H9 (cell line): ENCODE measurements around the gene PRRG3. TPM values are rescaled to one million over a fixed set of nuclear protein-coding genes. Genes with fewer than 3 reads are reported as not detected.

Experiments used
- DNase-seq: peaks from one replicate; pipeline ENCODE4 v3.0.0-alpha.2; 2017
- H2AFZ ChIP-seq: one replicate; pipeline ENCODE4 v1.6.1; 2013; ENCODE audit warnings: mild to moderate bottlenecking, low read length, control low read depth, moderate library complexity
- H2AK5ac ChIP-seq: 2 replicates; pipeline ENCODE4 v1.6.1; 2013; ENCODE audit warnings: low read length, control low read depth, mixed read lengths; ENCODE audit not compliant: insufficient read length
- H2BK120ac ChIP-seq: one replicate; pipeline ENCODE4 v1.6.1; 2013; ENCODE audit warnings: low read depth, mild to moderate bottlenecking, low read length, control low read depth, inconsistent platforms; ENCODE audit not compliant: poor library complexity, severe bottlenecking
- H2BK12ac ChIP-seq: 2 replicates; pipeline ENCODE4 v1.6.1; 2013; ENCODE audit warnings: low read length, control low read depth, mixed read lengths, low read depth; ENCODE audit not compliant: insufficient read length
- H2BK15ac ChIP-seq: 2 replicates; pipeline ENCODE4 v1.6.1; 2013; ENCODE audit warnings: low read depth, low read length, control low read depth
- H2BK20ac ChIP-seq: one replicate; pipeline ENCODE4 v1.6.1; 2013; ENCODE audit warnings: low read depth, mild to moderate bottlenecking, low read length, control low read depth, inconsistent platforms; ENCODE audit not compliant: poor library complexity, severe bottlenecking
- H2BK5ac ChIP-seq: 2 replicates; pipeline ENCODE4 v1.6.1; 2013; ENCODE audit warnings: low read length, control low read depth, mixed read lengths; ENCODE audit not compliant: insufficient read length
- H3K14ac ChIP-seq: 2 replicates; pipeline ENCODE4 v1.6.1; 2013; ENCODE audit warnings: low read length, control low read depth; ENCODE audit not compliant: insufficient read depth
- H3K18ac ChIP-seq: 2 replicates; pipeline ENCODE4 v1.6.1; 2013; ENCODE audit warnings: low read depth, mild to moderate bottlenecking, mixed read lengths, low read length, control low read depth; ENCODE audit not compliant: insufficient read length
- H3K23ac ChIP-seq: 2 replicates; pipeline ENCODE4 v1.6.1; 2013; ENCODE audit warnings: low read length, control low read depth, mixed read lengths, low read depth; ENCODE audit not compliant: insufficient read length
- H3K23me2 ChIP-seq: 2 replicates; pipeline ENCODE4 v1.6.1; 2013; ENCODE audit warnings: low read depth, mild to moderate bottlenecking, mixed read lengths, low read length, control low read depth; ENCODE audit not compliant: insufficient read length, poor library complexity, severe bottlenecking
- H3K27ac ChIP-seq: 2 replicates; pipeline ENCODE4 v1.5.1; 2013; ENCODE audit warnings: low read length, control low read depth, mixed read lengths, low read depth; ENCODE audit not compliant: insufficient read length
- H3K27me3 ChIP-seq: 2 replicates; pipeline ENCODE4 v1.6.1; 2013; ENCODE audit warnings: low read length, control low read depth, inconsistent platforms; ENCODE audit not compliant: insufficient read depth
- H3K4ac ChIP-seq: 2 replicates; pipeline ENCODE4 v1.6.1; 2013; ENCODE audit warnings: low read depth, mild to moderate bottlenecking, control low read depth, inconsistent platforms, low read length, moderate library complexity
- H3K4me1 ChIP-seq: 2 replicates; pipeline ENCODE4 v1.6.1; 2013; ENCODE audit warnings: low read length, control low read depth, inconsistent platforms; ENCODE audit not compliant: insufficient read depth
- H3K4me2 ChIP-seq: 2 replicates; pipeline ENCODE4 v1.6.1; 2013; ENCODE audit warnings: low read length, control low read depth, mixed read lengths; ENCODE audit not compliant: insufficient read length, insufficient read depth
- H3K56ac ChIP-seq: 2 replicates; pipeline ENCODE4 v1.6.1; 2013; ENCODE audit warnings: low read depth, mild to moderate bottlenecking, mixed read lengths, low read length, control low read depth; ENCODE audit not compliant: insufficient read length
- H3K79me1 ChIP-seq: 2 replicates; pipeline ENCODE4 v1.6.1; 2013; ENCODE audit warnings: low read depth, mild to moderate bottlenecking, moderate library complexity, low read length, control low read depth, inconsistent platforms; ENCODE audit not compliant: insufficient read depth, poor library complexity, severe bottlenecking
- H3K79me2 ChIP-seq: 2 replicates; pipeline ENCODE4 v1.6.1; 2013; ENCODE audit warnings: low read length, control low read depth, inconsistent platforms; ENCODE audit not compliant: insufficient read depth
- H3K9ac ChIP-seq: 2 replicates; pipeline ENCODE4 v1.6.1; 2013; ENCODE audit warnings: low read length, control low read depth, mixed read lengths; ENCODE audit not compliant: insufficient read length; ENCODE audit errors: extremely low read depth
- H3K9me3 ChIP-seq: one replicate; pipeline ENCODE4 v1.6.1; 2013; ENCODE audit warnings: low read depth, low read length, inconsistent platforms; ENCODE audit not compliant: control insufficient read depth
- H3T11ph ChIP-seq: one replicate; pipeline ENCODE4 v1.6.1; 2013; ENCODE audit warnings: mild to moderate bottlenecking, low read length, control low read depth, inconsistent platforms
- H4K20me1 ChIP-seq: one replicate; pipeline ENCODE4 v1.6.1; 2013; ENCODE audit not compliant: control insufficient read depth, insufficient read length, insufficient read depth
- H4K5ac ChIP-seq: 2 replicates; pipeline ENCODE4 v1.6.1; 2013; ENCODE audit warnings: low read depth, mild to moderate bottlenecking, mixed read lengths, low read length, control low read depth; ENCODE audit not compliant: insufficient read length
- H4K8ac ChIP-seq: replicated peaks from 2 replicates; pipeline ENCODE4 v1.6.1; 2013; ENCODE audit warnings: low read length, control low read depth, mixed read lengths, low read depth; ENCODE audit not compliant: insufficient read length
- H4K91ac ChIP-seq: 2 replicates; pipeline ENCODE4 v1.6.1; 2013; ENCODE audit warnings: low read depth, mild to moderate bottlenecking, moderate library complexity, mixed read lengths, low read length, control low read depth; ENCODE audit not compliant: insufficient read length
- H3K27ac Mint-ChIP-seq, 3 experiments: 2 replicates in 2 of 3; 3 replicates in 1 of 3; pipeline ENCODE4 v1.8.0; 2020 to 2021; ENCODE audit warnings: mixed read lengths in 3 of 3, mild to moderate bottlenecking in 1 of 3, moderate library complexity in 1 of 3
- H3K27me3 Mint-ChIP-seq: 2 replicates; pipeline ENCODE4 v1.8.0; 2021; ENCODE audit warnings: low read depth, mild to moderate bottlenecking, moderate library complexity, mixed read lengths
- H3K36me3 Mint-ChIP-seq, 3 experiments: 2 replicates in 2 of 3; 3 replicates in 1 of 3; pipeline ENCODE4 v1.8.0; 2020 to 2021; ENCODE audit warnings: low read depth in 3 of 3, mixed read lengths in 3 of 3; ENCODE audit not compliant: insufficient read depth in 1 of 3
- H3K4me1 Mint-ChIP-seq, 2 experiments: 2 replicates each; pipeline ENCODE4 v1.8.0; 2020; ENCODE audit warnings: mixed read lengths in 2 of 2
- H3K4me3 Mint-ChIP-seq, 2 experiments: 2 replicates in 1 of 2; 3 replicates in 1 of 2; pipeline ENCODE4 v1.8.0; 2020 to 2021; ENCODE audit warnings: mild to moderate bottlenecking in 2 of 2, mixed read lengths in 2 of 2, moderate library complexity in 1 of 2
- H3K9me3 Mint-ChIP-seq, 2 experiments: 2 replicates in 1 of 2; 3 replicates in 1 of 2; pipeline ENCODE4 v1.8.0; 2020; ENCODE audit warnings: mild to moderate bottlenecking in 2 of 2, mixed read lengths in 2 of 2, moderate library complexity in 1 of 2
- CTCF ChIP-seq: fragments of 200-600 bp; sonication (generic); conservative IDR thresholded peaks from 3 replicates; pipeline ENCODE4 v1.8.0; 2021; ENCODE audit warnings: antibody characterized with exemption, mild to moderate bottlenecking
- WGBS: extraction: QIAGEN DNeasy Blood & Tissue Kit; methylation state at CpG from one replicate; pipeline ENCODE4 v1.1.7; 2013; ENCODE audit warnings: missing lambda C conversion rate, low lambda C conversion rate, mixed read lengths; ENCODE audit not compliant: insufficient read length; ENCODE audit errors: extremely low coverage; 5-methylcytosine and 5-hydroxymethylcytosine counted together
- total RNA-seq: library from RNA; stranded (reverse); gene quantifications from 2 replicates; pipeline ENCODE4 v1.2.1, GENCODE V29; 2021

The PRRG3 gene
- total RNA-seq, 1 experiment from 2014 or later: 4.9 TPM

GRCh38 chrX:151699746-151700145, 4.5 kb downstream of the PRRG3 start:
- Histone ChIP-seq H3K4me2 (no peak overlapping the region), H2AK5ac (no peak overlapping the region), H3K27me3 (no peaks in the 10 kb centered on the region), H4K91ac (no peak overlapping the region), H4K20me1 (no peaks in the 10 kb centered on the region), H2BK5ac (no peak overlapping the region), H3K23me2 (no peaks in the 10 kb centered on the region), H2BK15ac (no peak overlapping the region), H3K18ac (no peak overlapping the region), H4K5ac (no peak overlapping the region), H2BK120ac (no peak overlapping the region), H2BK20ac (no peak overlapping the region), H4K8ac (no peak overlapping the region), H3K4ac (no peak overlapping the region), H2AFZ (no peak overlapping the region), H3K56ac (no peak overlapping the region), H2BK12ac (no peak overlapping the region), H3K79me2 (no peaks in the 10 kb centered on the region), H3K79me1 (no peaks in the 10 kb centered on the region), H3T11ph (no peak overlapping the region), H3K23ac (no peak overlapping the region), H3K9ac (no peak overlapping the region), H3K27ac (no peak overlapping the region), H3K14ac (no peak overlapping the region), H3K4me1 (no peaks in the 10 kb centered on the region; the same call in 1 of the 2 replicates), H3K9me3 (peaks cover 56% of the 10 kb centered on the region)
- Mint-ChIP-seq H3K4me3 (no peak overlapping the region), H3K27ac (no peak overlapping the region), H3K4me1 (peaks cover 11 to 14% of the 10 kb centered on the region in 2 experiments), H3K9me3 (peaks cover 65 to 76% of the 10 kb centered on the region in 2 experiments), H3K27me3 (peaks cover 23% of the 10 kb centered on the region), H3K36me3 (peaks cover 0 to 1% (median 0%) of the 10 kb centered on the region in 3 experiments; a peak in 4 of 7 replicates)
- no CpG with 5 or more reads among the region's 9 CpGs for WGBS
- DNase-seq: no peak
- TF ChIP-seq CTCF: no peak
